ENCODE data around the gene CRYGN. TPM values are rescaled to one million over a fixed set of nuclear protein-coding genes. Genes with fewer than 3 reads are reported as not detected.
A peak's percentile ranks its signal among the peaks of the same experiment; 100 is the strongest.

Gene CRYGN
- total and polyA plus RNA-seq, 2 experiments from 2014 or later: 0.24 TPM; not detected in 1

DNA sequence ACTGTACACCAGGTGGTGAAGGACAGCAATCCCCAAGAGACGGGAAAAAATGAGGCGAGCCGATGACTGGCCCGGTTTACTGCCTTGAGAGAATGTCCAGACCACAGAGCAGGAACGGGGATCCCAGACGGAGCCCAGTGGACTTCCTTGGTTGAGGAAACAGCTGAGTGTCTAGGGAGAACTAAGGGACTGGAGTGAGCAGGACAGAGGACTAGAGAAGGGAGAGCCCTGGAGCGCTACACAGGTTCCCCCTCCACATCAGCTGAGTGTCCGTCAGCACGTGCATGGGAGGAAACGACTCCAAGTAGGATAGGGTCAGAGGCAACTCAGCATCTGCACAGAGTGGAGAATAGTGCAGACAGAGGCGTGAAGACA lies 23.0 kb downstream of the CRYGN start:
- Histone ChIP-seq H3K27ac (peak overlapping the region; percentile 25), H3K27me3 (peaks cover 5% of the 10 kb centered on the region), H3K9me3 (ENCODE audit: low read depth) (no peaks in the 10 kb centered on the region), H3K4me1 (ENCODE audit: insufficient read depth) (no peaks in the 10 kb centered on the region), H4K20me1 (ENCODE audit: insufficient read depth, poor library complexity, severe bottlenecking) (no peaks in the 10 kb centered on the region), H3K79me2 (no peaks in the 10 kb centered on the region), H3K9me2 (replicated peaks; ENCODE audit: insufficient read depth) (no peaks in the 10 kb centered on the region), H2AFZ (no peak overlapping the region), H3K4me2 (no peak overlapping the region), H3K4me3 (no peak overlapping the region), H3K36me3 (replicated peaks; ENCODE audit: insufficient read depth, low read depth) (no peaks in the 10 kb centered on the region)
- DNase-seq (ENCODE audit: low spot score): peak; percentile 33
- TF ChIP-seq, protein P1, sequence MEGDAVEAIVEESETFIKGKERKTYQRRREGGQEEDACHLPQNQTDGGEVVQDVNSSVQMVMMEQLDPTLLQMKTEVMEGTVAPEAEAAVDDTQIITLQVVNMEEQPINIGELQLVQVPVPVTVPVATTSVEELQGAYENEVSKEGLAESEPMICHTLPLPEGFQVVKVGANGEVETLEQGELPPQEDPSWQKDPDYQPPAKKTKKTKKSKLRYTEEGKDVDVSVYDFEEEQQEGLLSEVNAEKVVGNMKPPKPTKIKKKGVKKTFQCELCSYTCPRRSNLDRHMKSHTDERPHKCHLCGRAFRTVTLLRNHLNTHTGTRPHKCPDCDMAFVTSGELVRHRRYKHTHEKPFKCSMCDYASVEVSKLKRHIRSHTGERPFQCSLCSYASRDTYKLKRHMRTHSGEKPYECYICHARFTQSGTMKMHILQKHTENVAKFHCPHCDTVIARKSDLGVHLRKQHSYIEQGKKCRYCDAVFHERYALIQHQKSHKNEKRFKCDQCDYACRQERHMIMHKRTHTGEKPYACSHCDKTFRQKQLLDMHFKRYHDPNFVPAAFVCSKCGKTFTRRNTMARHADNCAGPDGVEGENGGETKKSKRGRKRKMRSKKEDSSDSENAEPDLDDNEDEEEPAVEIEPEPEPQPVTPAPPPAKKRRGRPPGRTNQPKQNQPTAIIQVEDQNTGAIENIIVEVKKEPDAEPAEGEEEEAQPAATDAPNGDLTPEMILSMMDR (IDR thresholded peaks at IDR 0.05; ENCODE audit: poor library complexity): no peak
- TF ChIP-seq EZH2 (IDR thresholded peaks at IDR 0.05; ENCODE audit: borderline replicate concordance) (no peak), EZH2phosphoT487 (IDR thresholded peaks at IDR 0.05; ENCODE audit: low read depth, severe bottlenecking, unreplicated experiment) (no peak)
- WGBS (ENCODE audit: low lambda C conversion rate, missing lambda C conversion rate): 54% methylated on average over 11 of the region's 11 CpGs

GRCh38 chr7:151416112-151416940 lies 23.6 kb downstream of the CRYGN start:
- Histone ChIP-seq H4K20me1 (ENCODE audit: insufficient read depth, poor library complexity, severe bottlenecking) (no peaks in the 10 kb centered on the region), H3K9me3 (ENCODE audit: low read depth) (no peaks in the 10 kb centered on the region), H3K4me3 (no peak overlapping the region), H3K9me2 (replicated peaks; ENCODE audit: insufficient read depth) (no peaks in the 10 kb centered on the region), H2AFZ (no peak overlapping the region), H3K27ac (peak overlapping the region; percentile 25), H3K4me1 (ENCODE audit: insufficient read depth) (no peaks in the 10 kb centered on the region), H3K4me2 (no peak overlapping the region), H3K27me3 (peaks cover 11% of the 10 kb centered on the region), H3K79me2 (no peaks in the 10 kb centered on the region), H3K36me3 (replicated peaks; ENCODE audit: insufficient read depth, low read depth) (no peaks in the 10 kb centered on the region)
- WGBS (ENCODE audit: low lambda C conversion rate, missing lambda C conversion rate): 67% methylated on average over 10 of the region's 10 CpGs
- TF ChIP-seq EZH2 (IDR thresholded peaks at IDR 0.05; ENCODE audit: borderline replicate concordance) (no peak), EZH2phosphoT487 (IDR thresholded peaks at IDR 0.05; ENCODE audit: low read depth, severe bottlenecking, unreplicated experiment) (no peak)
- TF ChIP-seq, protein P1 (IDR thresholded peaks at IDR 0.05; ENCODE audit: poor library complexity): no peak
- DNase-seq (ENCODE audit: low spot score): no peak

- Histone ChIP-seq H3K9me2 (replicated peaks; ENCODE audit: insufficient read depth) (no peaks in the 10 kb centered on the region), H3K79me2 (no peaks in the 10 kb centered on the region), H3K9me3 (ENCODE audit: low read depth) (no peaks in the 10 kb centered on the region), H3K4me3 (no peak overlapping the region), H3K27ac (peak overlapping the region; percentile 4), H4K20me1 (ENCODE audit: insufficient read depth, poor library complexity, severe bottlenecking) (no peaks in the 10 kb centered on the region), H3K4me1 (ENCODE audit: insufficient read depth) (no peaks in the 10 kb centered on the region), H3K27me3 (peaks cover 18% of the 10 kb centered on the region), H2AFZ (no peak overlapping the region), H3K4me2 (no peak overlapping the region), H3K36me3 (replicated peaks; ENCODE audit: insufficient read depth, low read depth) (no peaks in the 10 kb centered on the region)
- TF ChIP-seq, protein P1 (IDR thresholded peaks at IDR 0.05; ENCODE audit: poor library complexity): no peak
- TF ChIP-seq EZH2 (IDR thresholded peaks at IDR 0.05; ENCODE audit: borderline replicate concordance) (no peak), EZH2phosphoT487 (IDR thresholded peaks at IDR 0.05; ENCODE audit: low read depth, severe bottlenecking, unreplicated experiment) (no peak)
- peak; percentile 38 for DNase-seq (ENCODE audit: low spot score)
- 60% methylated on average over 3 of the region's 3 CpGs for WGBS (ENCODE audit: low lambda C conversion rate, missing lambda C conversion rate)
Measured at GRCh38 chr7:151415375-151416105, 24.4 kb downstream of the CRYGN start.

Measured in hepatocyte (in vitro differentiated cells).